Measurements from ENCODE around the gene CARMIL3.

DNA sequence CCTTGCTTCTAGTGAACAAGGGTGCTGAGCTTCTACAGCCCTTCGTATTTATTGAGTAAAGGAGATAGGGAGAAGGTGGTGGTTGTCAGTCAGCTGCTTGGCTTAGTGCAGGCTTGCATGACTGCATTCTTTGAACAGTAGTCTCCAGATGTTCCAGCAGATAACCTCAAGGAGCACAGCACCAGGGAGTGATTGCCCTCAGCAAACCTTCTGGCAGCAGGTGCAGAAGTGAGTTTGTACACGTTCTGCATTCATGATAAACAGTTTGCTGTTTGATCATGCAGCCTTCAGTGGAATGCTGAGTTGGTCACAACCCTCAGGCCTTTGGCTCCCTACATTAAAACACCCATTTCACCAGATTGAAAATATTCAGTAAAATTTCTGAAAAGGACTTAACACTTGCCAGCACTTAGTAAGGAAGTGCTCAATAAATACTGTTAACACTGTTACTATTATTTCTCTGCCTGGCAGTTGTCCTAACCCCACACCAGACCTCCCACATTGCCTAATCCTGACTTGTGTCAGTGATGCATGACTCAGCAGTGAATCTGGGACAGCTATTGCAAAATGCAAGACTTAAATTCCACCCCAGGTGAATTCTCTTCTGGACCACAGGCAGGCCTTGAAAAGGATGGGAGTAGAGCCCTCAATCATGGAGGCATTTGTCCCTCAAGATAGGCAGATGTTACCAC, 18.9 kb upstream of the CARMIL3 start:
- TF ChIP-seq TAF1 (IDR thresholded peaks at IDR 0.05; ENCODE audit: low read depth, low read length) = no peak
- TF ChIP-seq POLR2A (IDR thresholded peaks at IDR 0.05; ENCODE audit: low read depth, low read length) = no peak
- TF ChIP-seq POLR2AphosphoS5 (IDR thresholded peaks at IDR 0.05; ENCODE audit: low read depth, low read length) = no peak
- no peak for TF ChIP-seq POU2F2 (IDR thresholded peaks at IDR 0.05; ENCODE audit: low read depth, low read length)
- no peak for TF ChIP-seq SPI1 (IDR thresholded peaks at IDR 0.05; ENCODE audit: low read depth, low read length)

Measured in GM12891 (cell line).